Activated CD4-positive, alpha-beta T cell treated with anti-CD3 and anti-CD28 coated beads, Interleukin-2, amount 50 U/mL, for 24 hours (primary cell): ENCODE measurements around the gene HDAC5.
"Not testable (repeated sequence)": the region's sequence is repeated elsewhere in the genome, so short reads cannot be mapped to it uniquely, and the experiment has no call there.

Experiments used
- DNase-seq, 2 donors: peaks; one replicate each; pipeline ENCODE4 v3.0.0-alpha.2; 2020; ENCODE audit warnings: low read depth in 1 of 2, low spot score in 1 of 2

The HDAC5 gene

DNA sequence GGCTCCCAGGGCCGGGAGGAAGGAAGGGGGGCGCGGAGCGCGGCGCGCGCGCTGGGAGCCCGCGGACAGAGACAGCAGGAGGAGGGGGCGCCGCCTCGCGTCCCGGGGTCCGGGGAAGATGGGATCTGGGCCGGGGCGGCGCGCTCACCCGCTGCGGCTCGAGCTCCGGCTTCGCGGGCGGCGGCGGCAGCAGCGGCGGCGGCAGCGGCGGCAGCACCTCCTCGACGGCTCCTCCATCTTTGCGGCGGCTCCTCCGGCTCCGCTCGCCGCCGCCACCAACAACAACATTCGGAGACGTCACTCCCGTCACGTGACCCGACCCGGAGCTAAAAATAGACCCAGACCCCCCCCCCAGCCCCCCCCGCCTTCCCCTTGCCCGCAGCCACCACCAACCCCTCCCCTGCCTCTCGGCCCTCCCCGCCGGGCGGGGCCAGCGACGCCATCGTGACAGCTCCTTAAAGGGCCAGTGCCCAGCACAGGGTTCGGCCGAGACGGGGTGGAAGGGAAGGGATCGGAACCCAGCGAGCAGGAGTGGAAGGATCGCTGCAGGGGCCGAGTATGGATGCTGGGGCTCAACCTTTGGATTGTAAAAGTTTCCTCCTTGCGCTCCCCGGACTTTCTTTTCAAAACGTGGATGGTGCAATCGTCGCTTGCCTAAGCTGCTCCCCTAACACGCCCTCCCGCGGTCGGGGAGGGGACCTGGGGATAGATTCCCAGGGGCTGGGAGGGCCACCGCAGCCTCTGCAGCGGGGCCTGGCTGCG lies at the start of gene HDAC5:
HDAC5 (minus strand) TSS at position 286 of the 762 bp plus-strand sequence. CDS start 6,126 bp downstream, outside the sequence.
- peak; percentile 91 to 93 for DNase-seq

DNA sequence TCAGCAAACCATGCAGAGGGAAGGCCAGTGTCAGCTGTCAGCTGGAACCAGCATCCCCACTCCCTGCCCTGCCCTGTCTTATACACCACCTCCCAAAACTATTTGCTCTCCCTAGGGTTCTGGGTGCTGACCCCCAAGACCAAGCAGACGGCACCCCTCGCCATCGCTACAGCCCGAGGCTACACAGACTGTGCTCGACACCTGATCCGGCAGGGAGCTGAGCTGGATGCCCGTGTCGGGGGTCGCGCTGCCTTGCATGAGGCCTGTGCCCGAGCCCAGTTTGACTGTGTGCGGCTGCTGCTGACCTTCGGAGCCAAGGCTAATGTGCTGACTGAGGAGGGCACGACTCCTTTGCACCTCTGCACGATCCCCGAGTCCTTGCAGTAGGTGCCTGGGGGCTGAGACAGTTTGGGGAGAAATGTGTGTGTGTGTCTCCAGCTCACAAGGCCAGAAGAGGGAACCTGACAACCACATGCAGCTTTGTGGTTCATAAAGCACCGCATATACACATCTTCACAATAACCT lies 48.6 kb upstream of the HDAC5 start:
- no peak for DNase-seq

DNA sequence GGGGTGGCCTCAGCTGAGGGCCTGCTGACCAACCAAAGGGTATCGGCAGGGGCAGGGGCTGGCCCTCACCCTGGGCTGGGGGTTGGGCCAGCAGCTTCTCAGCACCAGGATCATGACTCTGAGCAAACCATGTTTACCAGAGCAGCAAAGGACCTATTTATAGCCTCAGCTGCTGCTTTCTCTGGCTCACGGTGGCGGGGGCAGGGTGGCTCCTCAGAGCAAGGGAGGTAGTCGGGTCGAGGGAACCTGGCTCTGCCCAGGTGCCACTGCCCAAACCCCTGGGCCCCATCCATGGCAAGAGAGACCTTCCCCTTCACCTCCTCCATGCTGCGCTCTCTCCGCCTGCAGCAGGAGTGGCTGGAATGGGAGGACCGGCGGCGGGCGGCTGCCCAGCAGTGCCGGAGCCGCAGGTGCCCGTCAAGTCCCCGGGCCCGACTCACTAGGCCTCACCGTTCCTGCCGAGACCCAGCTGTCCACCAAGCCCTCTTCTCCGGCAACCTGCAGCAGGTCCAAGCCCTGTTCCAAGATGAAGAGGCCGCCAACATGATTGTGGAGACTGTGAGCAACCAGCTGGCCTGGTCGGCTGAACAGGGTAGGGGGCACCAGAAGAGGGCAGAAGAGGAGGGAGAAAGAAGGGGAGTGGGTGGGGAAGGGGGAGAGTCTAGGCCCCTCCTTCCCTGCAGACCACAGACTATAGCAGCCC lies 47.2 kb upstream of the HDAC5 start, which contains the start of gene ASB16:
ASB16 (plus strand) TSS at position 206 of the 703 bp plus-strand sequence; CDS start at position 292, 86 bp downstream.
- no peak for DNase-seq

DNA sequence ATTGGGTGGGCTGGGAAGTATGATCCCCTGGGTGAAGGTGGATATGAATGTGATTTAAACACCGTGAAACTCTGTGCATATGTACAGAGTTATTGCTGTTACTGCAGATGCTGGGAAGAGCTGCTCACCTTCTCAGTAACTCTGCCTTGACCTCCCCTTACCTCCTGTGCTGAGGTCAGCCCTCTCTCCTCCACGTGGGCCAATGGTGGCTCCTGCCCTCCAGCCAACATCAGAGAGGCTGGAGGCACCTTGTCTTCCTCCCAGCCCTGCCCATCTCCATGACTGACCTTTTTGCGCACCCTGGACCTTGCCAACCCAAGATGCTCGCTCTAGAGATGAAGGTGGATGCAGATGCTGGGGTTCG lies 46.7 kb upstream of the HDAC5 start:
- no peak for DNase-seq

GRCh38 chr17:44167181-44167861 lies 43.9 kb upstream of the HDAC5 start:
- DNase-seq: no peak

GRCh38 chr17:44164476-44164875 lies 41.0 kb upstream of the HDAC5 start:
- no peak for DNase-seq

- no peak for DNase-seq
Observed at GRCh38 chr17:44159519-44160210, 36.2 kb upstream of the HDAC5 start.

DNA sequence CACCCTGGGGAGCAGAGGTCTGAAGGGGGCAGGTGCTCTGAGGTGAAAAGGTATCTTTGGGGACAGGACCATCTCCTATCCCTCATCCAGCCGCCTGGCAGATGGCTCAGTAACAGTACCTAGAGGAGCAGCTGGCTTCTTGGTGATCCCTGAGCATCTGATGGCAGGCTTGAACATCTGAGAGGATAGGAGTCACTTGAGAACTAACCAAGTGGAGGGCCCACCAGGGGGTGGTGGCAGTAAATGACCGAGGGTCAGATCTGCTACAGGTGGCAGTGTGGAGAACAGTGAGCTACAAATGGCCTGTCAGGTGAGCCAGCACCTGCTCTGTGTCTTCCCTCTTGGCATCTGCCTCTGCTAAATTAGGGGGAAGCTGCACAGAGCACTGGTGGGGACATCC lies 32.0 kb upstream of the HDAC5 start:
- DNase-seq: no peak

DNA sequence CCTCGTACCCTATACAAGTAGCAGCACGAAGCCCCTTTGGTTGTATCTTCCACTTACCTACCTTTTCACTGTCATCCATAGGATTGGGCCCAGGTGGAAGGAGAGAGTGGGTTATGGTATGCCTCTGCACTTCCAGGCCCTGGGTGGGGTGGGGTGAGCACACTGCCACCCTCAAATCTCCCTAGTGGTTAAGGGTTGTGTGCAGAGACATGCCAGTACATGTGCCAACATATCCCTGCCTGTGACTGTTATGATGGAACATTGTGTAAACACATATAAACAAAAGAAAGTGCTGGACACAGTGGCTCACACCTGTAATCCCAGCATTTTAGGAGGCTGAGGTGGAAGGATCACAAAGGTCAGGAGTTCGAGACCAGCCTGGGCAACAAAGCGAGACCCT lies 29.4 kb upstream of the HDAC5 start:
- no peak for DNase-seq

- DNase-seq: no peak
Observed at GRCh38 chr17:44149750-44150329, 26.4 kb upstream of the HDAC5 start.

DNA sequence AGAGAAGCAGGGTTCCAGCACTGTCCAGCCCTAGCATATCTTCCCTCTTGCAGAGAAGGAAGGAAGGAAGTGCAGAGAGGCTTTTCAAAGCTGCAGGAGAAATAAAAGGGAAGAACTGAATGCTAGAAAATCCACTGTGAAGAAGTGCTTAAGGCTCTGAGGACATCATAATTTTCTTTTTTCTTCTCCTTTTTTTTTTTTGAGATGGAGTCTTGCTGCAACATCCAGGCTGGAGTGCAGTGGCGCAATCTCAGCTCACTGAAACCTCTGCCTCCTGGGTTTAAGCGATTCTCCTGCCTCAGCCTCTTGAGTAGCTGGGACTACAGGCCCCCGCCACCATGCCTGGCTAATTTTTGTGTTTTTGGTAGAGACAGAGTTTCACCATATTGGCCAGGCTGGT lies 25.6 kb upstream of the HDAC5 start:
- DNase-seq: not testable (repeated sequence)

- DNase-seq: no peak
Observed at GRCh38 chr17:44147812-44148211, 24.4 kb upstream of the HDAC5 start.

GRCh38 chr17:44146375-44147346 lies 23.2 kb upstream of the HDAC5 start:
- no peak for DNase-seq

DNA sequence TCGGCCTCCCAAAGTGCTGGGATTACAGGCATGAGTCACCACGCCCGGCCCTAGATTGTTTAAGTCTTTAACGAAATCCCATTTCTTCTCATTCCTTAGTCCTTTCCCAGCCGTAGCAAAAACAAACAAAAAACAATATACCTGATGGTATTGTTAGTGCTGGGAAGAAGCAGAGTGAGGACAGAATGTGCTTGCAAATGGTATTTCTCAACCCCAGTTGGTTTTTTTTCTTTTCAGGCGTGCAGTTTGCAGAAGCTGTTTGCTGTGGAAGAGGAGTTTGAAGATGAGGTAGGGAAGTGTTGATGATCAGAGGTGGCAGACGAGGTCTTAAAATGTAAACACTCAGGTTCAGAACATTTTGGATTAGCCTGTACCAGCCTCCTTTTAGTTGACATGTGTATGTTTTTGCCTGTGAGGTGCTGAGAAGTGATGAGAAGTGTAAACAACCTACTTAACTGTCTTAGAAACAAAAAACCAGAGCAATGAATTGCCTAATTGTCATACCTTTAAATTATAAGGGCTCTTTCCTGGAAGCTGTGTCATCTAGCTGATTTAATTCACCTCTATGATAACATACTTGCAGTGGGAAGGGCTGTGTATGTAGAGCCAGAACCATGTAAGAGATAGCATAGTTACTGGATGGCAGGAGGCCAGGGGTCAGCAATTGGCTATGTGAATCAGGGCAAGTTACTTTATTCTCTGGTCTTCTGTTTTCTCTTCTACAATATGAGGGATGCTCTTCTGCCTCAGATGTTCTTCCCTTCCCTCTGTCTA lies 21.7 kb upstream of the HDAC5 start:
- no peak for DNase-seq

- DNase-seq: not testable (repeated sequence)
Observed at GRCh38 chr17:44143921-44144320, 20.5 kb upstream of the HDAC5 start.

GRCh38 chr17:44137891-44138709 lies 14.7 kb upstream of the HDAC5 start:
- DNase-seq: peak; percentile 46 to 67

DNA sequence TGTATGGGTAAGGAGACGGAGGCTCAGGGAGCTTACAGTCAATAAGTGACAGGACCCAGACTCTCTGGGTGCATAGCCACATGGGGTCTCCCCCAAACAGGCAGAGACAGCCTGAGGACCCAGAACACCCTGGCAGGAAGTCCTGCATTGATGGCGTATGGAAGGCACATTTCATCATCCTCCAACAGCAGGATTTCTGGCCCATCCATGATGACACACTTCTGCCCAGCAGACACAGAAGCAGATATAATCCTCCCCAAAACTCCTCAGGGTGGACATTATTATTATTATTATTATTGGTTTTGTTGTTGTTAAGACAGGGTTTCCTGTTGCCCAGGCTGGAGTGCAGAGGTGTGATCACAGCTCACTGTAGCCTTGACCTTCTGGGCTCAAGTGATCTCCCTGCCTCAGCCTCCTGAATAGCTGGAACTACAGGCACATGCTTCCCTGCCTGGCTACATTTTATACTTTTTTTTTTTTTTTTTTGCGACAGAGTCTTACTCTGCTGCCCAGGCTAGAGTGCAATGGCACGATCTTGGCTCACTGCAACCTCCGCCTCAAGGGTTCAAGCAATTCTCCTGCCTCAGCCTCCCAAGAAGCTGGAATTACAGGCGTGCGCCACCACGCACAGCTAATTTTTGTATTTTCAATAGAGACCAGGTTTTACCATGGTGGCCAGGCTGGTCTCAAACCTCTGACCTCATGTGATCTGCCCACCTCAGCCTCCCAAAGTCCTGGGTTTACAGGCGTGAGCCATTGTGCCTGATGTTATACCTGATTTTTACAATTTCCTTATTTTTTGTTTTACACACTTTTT lies 11.5 kb upstream of the HDAC5 start:
- no peak for DNase-seq
